ENCODE measurements around the gene SLC46A1. TPM values are rescaled to one million over a fixed set of nuclear protein-coding genes. Genes with fewer than 3 reads are reported as not detected.
"Not testable (repeated sequence)": the region's sequence is repeated elsewhere in the genome, so short reads cannot be mapped to it uniquely, and the experiment has no call there.

SLC46A1 gene
- total RNA-seq, result 7.7 TPM
- long read RNA-seq, partial matches to known transcripts, result 0 of 2 reads
- long read RNA-seq, other reads (novel, unspliced or antisense), result 0 of 2 reads

DNA sequence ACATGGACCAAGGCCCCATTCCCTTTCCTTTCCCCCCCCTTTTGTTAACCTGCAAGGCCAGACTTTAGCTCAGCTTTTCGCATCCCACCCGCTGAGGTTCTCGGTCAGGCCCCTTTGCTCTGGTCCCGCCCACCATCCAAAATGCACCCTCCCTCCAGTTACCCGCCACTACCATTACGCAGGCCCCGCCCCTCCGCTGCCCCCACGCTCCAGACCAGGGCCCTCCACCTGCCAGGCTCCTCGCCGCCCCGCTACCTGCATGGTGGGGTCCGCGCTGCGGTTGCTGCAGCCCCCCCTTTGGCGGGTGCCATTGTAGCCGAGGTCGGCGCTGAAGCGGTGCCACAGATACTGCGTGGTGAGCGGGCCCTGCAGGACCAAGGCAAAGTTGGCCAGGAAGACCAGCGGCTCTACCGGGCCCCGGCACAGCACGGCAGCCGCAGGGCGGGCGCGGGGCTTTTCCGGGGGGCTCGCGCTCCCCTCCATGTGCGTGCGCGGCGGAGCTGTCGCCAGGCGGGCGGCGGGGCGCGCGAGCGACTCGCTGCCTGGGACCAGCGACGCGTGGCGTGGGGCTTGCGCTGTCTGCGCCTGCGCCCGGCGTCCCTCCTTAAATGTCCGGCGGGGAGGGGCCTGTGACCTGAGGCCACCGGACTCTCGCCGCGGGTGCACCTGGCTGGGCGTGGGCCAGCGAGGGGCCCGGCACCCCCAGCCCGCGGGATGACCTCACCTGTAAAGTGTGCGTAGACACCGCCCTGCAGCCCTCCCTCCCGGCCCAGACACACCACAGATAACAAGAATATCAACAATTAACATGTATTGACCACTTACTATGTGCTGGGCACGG is at the start of gene SLC46A1:
TSS of gene SLC46A1 (minus strand) at position 581 of the 841 bp plus-strand sequence. CDS start at position 483, 98 bp downstream.
- DNase-seq (ENCODE audit: missing footprints), result peak; percentile 82
- intact Hi-C loops (cut with DNase I), result no loop called here
- ATAC-seq, result peak; percentile 82

- DNase-seq (ENCODE audit: missing footprints), result no peak
- no peak for ATAC-seq
- intact Hi-C loops (cut with DNase I), result no loop called here
Observed at GRCh38 chr17:28449859-28450258, 43.8 kb upstream of the SLC46A1 start.

DNA sequence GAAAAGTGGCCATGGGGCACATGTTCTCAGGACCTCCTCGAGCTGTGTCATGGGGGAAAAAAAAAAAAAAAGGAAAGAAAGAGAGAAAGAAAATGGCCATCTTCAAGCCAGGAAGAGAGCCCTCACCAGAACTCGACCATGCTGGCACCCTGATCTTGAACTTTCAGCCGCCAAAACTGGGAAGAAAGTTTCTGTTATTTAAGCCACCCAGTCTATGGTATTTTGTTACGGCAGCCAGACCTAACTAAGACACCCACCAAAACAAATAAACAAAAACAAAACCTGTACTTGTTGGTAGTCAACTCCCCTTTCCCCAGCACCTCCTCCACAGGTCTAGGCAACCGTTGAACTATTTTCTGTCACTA is 41.4 kb upstream of the SLC46A1 start:
- no peak for DNase-seq (ENCODE audit: missing footprints)
- intact Hi-C loops (cut with DNase I), result no loop called here
- no peak for ATAC-seq

GRCh38 chr17:28446716-28447395 is 40.8 kb upstream of the SLC46A1 start:
- DNase-seq (ENCODE audit: missing footprints) (no peak), ATAC-seq (no peak)
- intact Hi-C loops (cut with DNase I), result no loop called here

DNA sequence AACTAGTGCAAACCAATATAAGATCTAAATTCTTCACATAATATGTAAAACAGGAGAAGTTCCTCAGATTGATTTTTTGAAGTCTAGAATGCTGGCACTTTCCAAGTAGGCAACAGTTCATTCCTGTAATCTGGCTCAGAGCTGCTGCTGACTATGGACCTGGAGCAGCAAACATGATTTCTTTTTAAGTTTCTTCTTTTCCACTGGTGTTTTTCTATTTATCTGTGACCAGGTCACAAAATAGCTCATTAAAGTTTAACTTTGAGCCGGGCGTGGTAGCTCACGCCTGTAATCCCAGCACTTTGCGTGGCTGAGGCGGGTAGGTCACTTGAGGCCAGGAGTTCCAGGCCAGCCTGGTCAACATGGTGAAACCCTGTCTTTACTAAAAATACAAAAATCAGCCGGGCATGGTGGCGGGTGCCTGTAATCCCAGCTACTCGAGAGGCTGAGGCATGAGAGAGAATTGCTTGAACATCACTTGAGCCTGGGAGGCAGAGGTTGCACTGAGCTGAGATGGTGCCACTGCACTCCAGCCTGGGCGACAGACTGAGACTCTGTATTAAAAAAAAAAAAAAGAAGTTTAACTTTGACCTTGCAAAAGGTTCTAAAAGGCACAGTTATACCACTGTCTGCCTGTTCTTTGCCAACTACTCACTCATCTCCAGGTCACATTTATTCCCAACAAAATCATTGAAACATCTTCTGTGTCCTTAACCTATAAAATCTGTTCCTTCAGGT is 38.1 kb upstream of the SLC46A1 start:
- intact Hi-C loops (cut with DNase I), result no loop called here
- ATAC-seq, result no peak
- DNase-seq (ENCODE audit: missing footprints), result no peak

- DNase-seq (ENCODE audit: missing footprints); ATAC-seq; intact Hi-C loops (cut with DNase I): not testable (repeated sequence)
Observed at GRCh38 chr17:28434326-28434725, 28.3 kb upstream of the SLC46A1 start.

DNA sequence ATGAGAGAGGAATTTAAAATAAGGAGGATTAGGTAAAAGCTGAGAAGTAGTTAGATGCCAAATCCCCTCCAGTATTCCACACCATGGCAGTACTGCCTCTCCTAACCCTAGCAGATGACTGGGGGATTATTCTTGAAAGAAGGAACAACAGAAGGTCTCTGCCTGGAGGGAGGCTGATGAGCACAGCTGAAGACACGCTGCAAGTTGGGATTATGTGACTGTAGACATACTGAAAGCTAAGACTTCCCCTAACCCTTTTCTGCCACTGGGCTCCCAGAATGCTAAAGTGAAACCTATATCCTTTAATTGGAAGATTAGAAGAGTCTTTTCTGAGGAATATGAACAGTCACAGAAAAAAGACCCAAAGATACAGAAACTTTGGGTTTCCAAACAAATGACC is 27.7 kb upstream of the SLC46A1 start:
- no peak for ATAC-seq
- intact Hi-C loops (cut with DNase I), result no loop called here

DNA sequence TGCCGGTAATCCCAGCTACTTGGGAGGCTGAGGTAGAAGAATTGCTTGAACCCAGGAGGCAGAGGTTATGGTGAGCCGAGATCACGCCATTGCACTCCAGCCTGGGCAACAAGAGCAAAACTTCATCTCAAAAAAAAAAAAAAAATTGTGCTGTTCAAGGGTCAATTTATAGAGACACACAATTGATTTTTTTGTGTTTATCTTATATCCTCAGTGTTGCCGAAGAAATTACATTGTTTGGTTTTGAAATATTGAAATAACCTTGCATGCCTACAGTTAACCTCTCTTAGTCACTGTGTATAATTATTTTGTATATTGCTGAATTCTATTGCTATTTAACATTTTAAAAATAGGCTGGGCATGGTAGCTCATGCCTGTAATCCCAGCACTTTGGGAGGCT is 22.0 kb upstream of the SLC46A1 start:
- DNase-seq (ENCODE audit: missing footprints); intact Hi-C loops (cut with DNase I); ATAC-seq: not testable (repeated sequence)

More for the DNA sequence above, 27.7 kb upstream of the SLC46A1 start:
- no peak for DNase-seq (ENCODE audit: missing footprints)

DNA sequence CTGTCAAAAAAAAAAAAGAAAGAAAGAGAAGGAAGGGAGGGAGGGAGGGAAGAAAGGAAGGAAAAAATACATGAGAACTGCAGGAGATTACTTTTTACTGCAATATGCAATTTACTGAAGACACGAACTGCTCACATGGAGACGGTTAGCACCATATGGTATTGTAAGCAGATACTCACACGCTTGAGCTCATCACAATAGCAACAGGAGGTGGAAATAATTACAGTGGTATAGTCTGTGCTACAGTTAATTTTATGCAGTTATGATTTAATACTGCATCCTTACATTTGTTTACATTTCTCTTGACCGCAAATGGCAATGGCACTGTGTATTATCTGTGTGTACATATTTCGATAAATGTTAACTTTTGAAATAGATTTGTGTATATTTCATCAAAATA is 21.4 kb upstream of the SLC46A1 start:
- ATAC-seq (no peak), DNase-seq (ENCODE audit: missing footprints) (no peak)
- intact Hi-C loops (cut with DNase I), result no loop called here

DNA sequence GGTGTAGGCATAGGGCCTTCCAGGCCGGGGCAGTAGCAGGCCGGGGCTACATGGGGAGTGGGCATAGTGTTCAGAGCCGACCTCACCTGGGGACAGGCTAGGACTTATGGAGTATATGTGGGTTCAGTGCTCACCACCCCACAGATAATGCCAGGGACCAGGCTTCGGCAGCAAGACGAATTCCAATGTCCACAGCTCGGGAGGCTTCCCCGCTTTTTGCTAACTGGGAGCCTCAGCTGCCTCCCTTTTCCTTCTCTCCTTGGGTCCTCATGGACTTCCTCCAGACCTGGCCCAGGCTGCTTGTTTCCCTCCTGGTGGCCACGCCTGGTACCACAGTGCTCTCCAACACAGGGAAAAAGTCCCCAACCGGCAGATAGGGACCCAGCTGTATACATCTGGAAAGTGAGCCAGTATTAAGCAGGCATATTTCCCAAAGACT is 20.1 kb upstream of the SLC46A1 start:
- ATAC-seq (no peak), DNase-seq (ENCODE audit: missing footprints) (no peak)
- intact Hi-C loops (cut with DNase I), result no loop called here

DNA sequence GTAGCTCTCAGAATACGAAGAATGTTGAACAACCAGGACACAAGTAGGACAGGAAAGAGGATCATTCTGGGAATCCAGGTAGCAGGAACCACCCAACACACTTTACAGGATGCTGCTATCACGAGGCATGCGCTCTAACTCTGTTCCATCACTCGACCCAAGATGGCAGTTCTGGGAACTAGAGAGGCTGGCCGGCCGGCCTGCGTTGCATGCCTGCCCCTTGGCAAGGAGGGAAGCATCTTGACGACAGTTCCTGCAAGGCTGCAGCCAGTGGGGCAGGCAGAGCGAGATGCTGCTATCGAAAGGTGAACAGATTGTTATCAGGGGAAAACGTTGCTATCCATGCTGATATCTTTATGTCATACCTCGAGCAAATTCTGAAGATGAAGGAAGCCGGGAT is 19.2 kb upstream of the SLC46A1 start:
- DNase-seq (ENCODE audit: missing footprints), result no peak
- intact Hi-C loops (cut with DNase I), result no loop called here
- ATAC-seq, result no peak

DNA sequence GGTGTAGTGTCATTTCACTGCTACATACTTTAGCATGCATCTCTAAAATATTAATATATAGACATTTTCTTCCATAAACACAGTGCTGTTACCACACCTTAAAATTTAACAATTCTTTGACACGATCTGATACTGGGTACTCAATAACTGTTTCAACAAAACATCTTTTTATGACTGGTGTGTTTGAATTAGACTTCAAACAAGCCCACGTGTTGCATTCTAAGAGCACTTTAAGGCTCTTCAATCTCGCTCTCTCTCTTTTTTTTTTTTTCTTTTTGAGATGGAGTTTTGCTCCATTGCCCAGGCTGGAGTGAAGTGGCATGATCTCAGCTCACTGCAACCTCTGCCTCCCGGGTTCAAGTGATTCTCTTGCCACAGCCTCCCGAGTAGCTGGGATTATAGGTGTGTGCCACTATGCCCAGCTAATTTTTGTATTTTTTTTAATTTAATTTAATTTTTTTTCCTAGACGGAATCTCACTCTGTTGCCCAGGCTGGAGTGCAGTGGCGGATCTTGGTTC is 15.8 kb upstream of the SLC46A1 start:
- intact Hi-C loops (cut with DNase I), result no loop called here
- DNase-seq (ENCODE audit: missing footprints), result no peak
- no peak for ATAC-seq

GRCh38 chr17:28416703-28417311 is 10.8 kb upstream of the SLC46A1 start:
- ATAC-seq (peak; percentile 72), DNase-seq (ENCODE audit: missing footprints) (no peak)
- intact Hi-C loops (cut with DNase I), result no loop called here

DNA sequence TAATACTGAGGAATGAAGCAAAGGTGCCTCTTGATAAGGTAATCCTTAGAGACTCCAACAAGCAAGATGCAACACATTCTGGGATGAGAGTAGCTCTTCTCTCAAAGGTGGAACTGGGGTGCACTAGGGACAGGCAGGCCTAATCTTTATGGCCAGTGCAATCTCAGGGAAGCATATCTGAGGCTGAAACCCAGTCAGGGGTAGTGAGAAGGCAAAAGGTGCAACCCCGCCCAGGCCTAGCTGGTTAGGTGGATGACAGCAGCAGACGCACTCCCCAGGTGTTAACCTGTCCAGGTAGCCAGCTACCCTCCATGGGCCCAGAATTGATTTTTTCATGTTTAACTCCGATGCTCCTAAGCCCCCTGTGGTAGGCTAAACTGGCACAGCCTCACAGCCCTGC is 9.9 kb upstream of the SLC46A1 start:
- no peak for DNase-seq (ENCODE audit: missing footprints)
- intact Hi-C loops (cut with DNase I), result no loop called here
- ATAC-seq, result no peak

DNA sequence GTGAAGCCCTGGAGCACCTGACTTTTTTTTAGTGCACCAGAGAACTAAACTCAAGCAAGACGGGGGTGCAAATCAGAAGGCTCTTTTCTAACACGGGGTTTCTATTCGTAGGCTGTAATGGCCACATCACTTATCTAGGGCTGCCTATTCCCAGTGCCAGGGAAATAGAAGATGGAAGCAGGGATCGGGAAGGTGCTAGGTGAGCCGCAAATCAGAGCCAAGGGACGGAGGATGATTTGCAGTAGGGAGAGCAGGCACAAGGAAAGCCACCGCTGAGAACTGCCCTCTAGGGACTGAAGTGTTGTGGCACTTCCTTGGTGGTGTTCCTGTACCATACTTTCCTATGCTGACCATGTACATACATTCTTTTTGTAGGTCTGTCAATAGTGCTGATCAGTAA is 7.8 kb upstream of the SLC46A1 start:
- ATAC-seq (no peak), DNase-seq (ENCODE audit: missing footprints) (no peak)
- intact Hi-C loops (cut with DNase I), result no loop called here

DNA sequence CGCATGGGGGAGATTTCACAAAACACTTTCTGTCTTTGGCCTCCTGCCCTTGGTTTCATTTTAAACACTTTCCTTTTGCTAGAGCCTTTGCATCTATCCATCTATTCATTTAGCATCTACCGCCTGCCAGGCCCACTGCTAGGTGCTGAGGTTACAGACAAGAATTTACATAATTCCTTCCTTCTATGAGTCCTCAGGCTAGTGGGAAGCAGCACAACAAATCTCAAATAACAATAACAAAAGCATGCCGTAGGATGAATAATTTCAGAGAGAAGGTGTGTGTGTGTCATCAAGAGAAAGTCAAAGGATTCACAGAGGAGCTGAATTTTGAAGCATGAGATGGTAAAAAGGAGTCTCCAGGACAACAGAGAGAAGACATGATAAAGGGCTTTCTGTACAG is 6.1 kb upstream of the SLC46A1 start:
- DNase-seq (ENCODE audit: missing footprints) (no peak), ATAC-seq (no peak)

DNA sequence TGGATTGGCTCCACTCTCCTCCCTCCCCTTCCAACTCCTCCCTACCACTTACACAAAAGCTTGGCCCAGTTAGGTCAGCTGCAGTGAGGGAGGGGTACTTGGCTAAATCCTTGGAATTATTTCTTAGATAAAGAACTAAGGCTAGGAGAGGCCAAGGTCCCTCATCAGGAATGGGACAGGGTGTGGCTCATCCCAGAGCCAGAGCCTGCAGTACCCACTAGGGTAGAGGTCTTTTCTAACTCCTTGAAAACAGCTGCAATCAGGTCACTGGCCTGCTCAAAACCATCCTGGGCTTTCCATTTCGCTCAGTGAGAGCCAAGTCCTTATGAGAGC is 1.9 kb upstream of the SLC46A1 start:
- intact Hi-C loops (cut with DNase I), result no loop called here
- ATAC-seq (no peak), DNase-seq (ENCODE audit: missing footprints) (no peak)

More for the DNA sequence above, 6.1 kb upstream of the SLC46A1 start:
- intact Hi-C loops (cut with DNase I), result no loop called here

DNA sequence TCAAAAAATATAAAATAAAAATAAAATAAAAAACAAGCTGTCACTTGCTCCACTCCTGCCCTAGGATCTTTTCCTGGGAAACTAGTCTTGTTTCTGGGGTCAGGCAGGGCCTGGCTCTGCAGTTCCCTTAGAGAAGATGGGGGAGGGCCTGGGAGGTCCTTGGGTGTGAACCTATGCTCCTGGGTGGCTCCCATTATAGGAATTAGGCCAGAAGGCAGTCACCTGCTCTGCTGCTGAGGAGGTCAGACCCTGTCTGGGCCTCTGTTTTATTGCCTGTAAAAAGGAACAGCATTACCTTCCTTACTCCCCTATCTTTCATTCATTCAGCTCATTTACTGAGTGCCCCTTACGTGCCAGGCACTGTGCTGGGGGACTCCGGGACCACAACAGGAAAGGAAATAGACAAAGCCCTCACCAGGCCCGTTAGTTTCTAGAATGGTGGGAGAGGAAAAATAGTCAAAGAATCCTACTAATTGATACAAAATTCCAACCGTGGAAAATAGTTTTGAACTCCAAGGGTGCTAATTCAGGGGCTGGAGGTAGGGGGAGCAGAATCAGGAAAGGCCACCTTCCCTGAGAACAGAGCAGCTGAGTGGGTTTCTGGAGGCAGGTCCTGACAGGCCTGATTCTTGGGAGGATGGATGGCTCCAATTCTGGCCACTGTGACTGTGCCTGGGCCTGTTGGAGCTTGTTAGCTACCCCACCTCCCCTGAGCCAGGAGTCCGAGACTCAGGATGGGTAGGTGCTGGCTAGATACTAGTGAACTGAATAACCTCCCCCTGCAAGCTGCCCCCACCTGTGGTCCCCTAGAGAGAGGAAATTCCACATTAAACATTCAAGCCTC is 1.3 kb upstream of the SLC46A1 start:
- intact Hi-C loops (cut with DNase I), result no loop called here
- ATAC-seq (no peak), DNase-seq (ENCODE audit: missing footprints) (no peak)
